Fibroblast of villous mesenchyme (primary cell): Measurements from ENCODE around the gene CUL9. TPM values are rescaled to one million over a fixed set of nuclear protein-coding genes. Genes with fewer than 3 reads are reported as not detected.

Experiments used
- DNase-seq: peaks from one replicate; pipeline ENCODE4 v3.0.0-alpha.2; 2010; ENCODE audit warnings: low read depth
- H3K4me3 ChIP-seq: 2 replicates; pipeline ENCODE4 v1.5.1; 2011; ENCODE audit warnings: low read depth, mild to moderate bottlenecking, low read length
- CTCF ChIP-seq: IDR thresholded peaks from 2 replicates; pipeline ENCODE4 v1.5.1; 2012; ENCODE audit warnings: low read depth, mild to moderate bottlenecking, low read length; ENCODE audit not compliant: insufficient read depth
- total RNA-seq: library from RNA; depleted of rRNA; stranded (reverse); fragments of >200 nt; gene quantifications from 2 replicates; pipeline ENCODE4 v1.2.3, GENCODE V29; 2012

The CUL9 gene
- total RNA-seq, 1 donor = 23.3 TPM

GRCh38 chr6:43180985-43181384 lies 1.0 kb upstream of the CUL9 start:
- no peak for TF ChIP-seq CTCF
- no peak overlapping the region for H3K4me3 ChIP-seq
- no peak for DNase-seq

- DNase-seq = no peak
- peak overlapping the region; percentile 68 for H3K4me3 ChIP-seq
- no peak for TF ChIP-seq CTCF
These were observed 415 bp upstream of the CUL9 start for GRCh38 chr6:43181621-43181941.

GRCh38 chr6:43183441-43183840 lies 1.4 kb downstream of the CUL9 start:
- no peak for DNase-seq
- TF ChIP-seq CTCF = no peak
- no peak overlapping the region for H3K4me3 ChIP-seq

- TF ChIP-seq CTCF = no peak
- no peak for DNase-seq
- H3K4me3 ChIP-seq = no peak overlapping the region
These were observed 2.4 kb downstream of the CUL9 start for GRCh38 chr6:43184268-43184985.

GRCh38 chr6:43185391-43185985 lies 3.5 kb downstream of the CUL9 start:
- H3K4me3 ChIP-seq = no peak overlapping the region
- no peak for DNase-seq
- no peak for TF ChIP-seq CTCF

- no peak for TF ChIP-seq CTCF
- no peak overlapping the region for H3K4me3 ChIP-seq
- no peak for DNase-seq
These were observed 4.0 kb downstream of the CUL9 start for GRCh38 chr6:43186019-43186418.

GRCh38 chr6:43186706-43187105 lies 4.7 kb downstream of the CUL9 start:
- H3K4me3 ChIP-seq = no peak overlapping the region
- TF ChIP-seq CTCF = no peak
- no peak for DNase-seq
